NCI-H345 (cell line): Measurements from ENCODE around the gene CNST.
"Not testable (repeated sequence)": the region's sequence is repeated elsewhere in the genome, so short reads cannot be mapped to it uniquely, and the experiment has no call there.

Experiments used
- DNase-seq: peaks from one replicate; lab custom pipeline; 2025; lab: John Stamatoyannopoulos, UW

CNST gene

GRCh38 chr1:246618240-246618808, 52.1 kb downstream of the CNST start:
- no peak for DNase-seq

DNA sequence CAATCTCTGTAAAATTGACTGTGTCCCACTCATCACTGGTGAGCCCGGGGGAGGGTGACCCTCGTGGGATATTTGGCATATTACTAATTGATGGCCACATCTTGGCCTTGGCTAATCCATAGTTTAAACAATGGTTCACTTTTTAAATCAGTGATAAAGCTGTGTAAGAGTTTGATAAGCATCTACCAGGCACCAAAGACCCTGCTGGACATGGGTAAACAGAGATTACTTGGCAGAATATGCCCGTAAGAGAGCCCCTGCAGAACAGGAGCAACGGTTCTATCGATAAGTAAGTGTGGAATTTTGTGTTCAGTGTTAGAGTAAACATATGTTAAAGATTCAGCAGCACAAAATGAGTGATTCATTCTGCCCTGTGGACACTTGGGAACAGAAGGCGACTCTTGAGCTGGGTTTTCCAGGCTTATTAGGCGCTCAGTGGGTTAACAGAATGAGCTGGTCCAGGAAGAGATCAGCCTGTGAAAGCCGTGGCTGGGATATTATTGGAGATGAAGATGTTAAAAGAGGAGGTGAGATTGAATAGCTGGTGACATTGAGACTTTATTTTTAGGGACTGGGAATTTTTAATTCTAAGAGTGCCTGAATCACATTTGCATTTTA, 55.9 kb downstream of the CNST start:
- DNase-seq = no peak

DNA sequence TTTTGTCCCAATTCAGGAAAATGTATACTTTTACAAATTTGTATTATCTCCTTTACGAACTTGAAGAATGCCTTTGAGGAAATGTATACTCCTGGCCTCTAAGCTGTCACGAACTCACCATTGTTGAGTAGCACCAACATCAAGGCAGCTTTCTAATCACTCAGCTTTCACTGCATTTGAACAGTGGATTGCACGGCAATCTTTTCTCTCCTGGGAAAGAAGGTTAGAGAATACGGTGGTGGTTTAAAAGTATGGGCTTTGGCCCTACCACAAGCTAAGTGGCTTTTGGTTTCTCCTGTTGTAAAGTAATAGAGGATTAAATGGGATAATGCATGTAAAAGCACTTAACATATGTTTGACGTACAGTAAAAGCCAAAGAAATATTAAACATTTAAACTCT, 57.8 kb downstream of the CNST start:
- DNase-seq = no peak

DNA sequence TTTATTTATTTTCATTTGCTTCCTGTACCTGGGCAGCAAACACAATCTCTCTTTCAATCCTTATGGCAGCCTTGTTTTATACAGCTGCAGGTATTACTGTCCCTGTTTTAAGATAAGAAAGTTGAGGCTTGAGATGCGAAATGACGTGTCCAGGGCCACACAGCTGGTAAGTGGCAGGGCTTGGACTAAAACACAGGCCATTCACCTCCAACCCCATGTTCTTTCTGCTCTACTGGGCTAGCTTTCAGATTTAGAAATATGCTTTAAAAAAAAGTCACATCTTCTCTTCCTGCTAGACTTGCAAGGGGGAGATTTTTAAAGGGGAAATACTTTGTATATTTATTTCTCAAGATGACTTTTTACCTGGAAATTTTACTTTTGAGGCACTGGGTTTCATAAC, 62.8 kb downstream of the CNST start:
- DNase-seq = no peak

GRCh38 chr1:246629976-246630375, 63.7 kb downstream of the CNST start:
- no peak for DNase-seq

DNA sequence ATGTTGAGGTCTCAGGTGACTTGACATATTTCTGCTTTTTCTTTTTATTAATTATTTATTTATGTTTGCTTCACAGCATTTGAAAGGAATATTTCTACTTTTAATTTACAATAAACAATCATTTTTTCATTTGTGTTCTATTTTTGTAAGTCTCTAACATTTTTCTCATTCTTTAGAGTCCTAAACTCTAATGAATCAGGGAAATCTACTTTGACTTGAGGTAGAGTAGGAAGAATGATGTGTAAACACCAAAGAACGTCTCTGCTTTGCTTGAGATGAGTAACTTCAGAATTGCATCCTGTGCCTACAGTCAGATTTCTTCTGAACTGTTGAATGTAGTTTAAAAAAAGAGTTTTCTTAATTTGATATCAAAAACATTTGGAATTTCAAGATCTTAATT, 65.2 kb downstream of the CNST start:
- no peak for DNase-seq

DNA sequence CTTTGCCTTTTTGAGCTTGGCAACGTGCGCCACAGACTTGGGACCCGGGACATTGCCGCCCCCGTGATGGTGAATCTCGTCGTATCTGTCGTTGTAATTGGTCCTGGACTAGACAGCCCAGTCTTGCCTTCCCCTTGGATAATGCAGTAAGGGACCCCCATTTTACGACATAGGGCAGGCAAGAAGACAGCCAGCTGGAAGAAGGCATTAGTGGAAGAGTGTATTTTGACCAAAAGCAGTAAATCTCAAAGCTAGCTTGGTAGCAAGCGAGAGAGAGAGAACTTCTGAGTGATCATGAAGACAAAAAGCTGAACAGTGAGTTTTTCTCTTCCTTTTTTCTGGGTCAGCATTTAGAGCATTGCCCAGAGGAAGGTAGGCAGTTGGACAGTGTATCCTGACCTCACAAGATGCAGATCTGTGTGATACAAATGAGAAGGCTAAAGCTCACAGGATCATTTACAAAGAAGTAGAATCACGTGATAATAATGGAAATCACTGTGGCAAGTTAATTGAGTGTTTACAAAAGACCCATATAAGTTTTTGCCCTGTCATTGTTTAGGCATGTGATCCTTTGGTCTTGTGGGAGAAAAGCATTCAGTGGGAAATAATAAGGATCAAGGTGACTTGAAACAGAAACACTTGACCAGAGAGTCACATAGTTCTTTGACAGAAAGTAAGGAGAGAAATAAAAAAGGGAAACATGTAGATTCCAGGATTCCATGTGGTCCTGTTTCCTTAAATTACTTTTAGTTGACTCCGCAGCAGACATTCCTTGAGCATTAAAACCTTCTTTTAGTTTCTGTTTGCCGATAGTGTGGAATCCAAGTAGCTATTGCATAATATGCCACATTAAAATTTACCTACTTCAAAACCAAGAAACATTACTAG, 66.3 kb downstream of the CNST start:
- no peak for DNase-seq

GRCh38 chr1:246634659-246635058, 68.4 kb downstream of the CNST start:
- not testable (repeated sequence) for DNase-seq

GRCh38 chr1:246638941-246639655, 72.8 kb downstream of the CNST start:
- no peak for DNase-seq

GRCh38 chr1:246639732-246640131, 73.5 kb downstream of the CNST start:
- DNase-seq = no peak

GRCh38 chr1:246640747-246641146, 74.5 kb downstream of the CNST start:
- DNase-seq = no peak

GRCh38 chr1:246641394-246641793, 75.1 kb downstream of the CNST start:
- DNase-seq = no peak

- DNase-seq = no peak
Observed at GRCh38 chr1:246642719-246643118, 76.5 kb downstream of the CNST start.

- DNase-seq = peak; percentile 4
Observed at GRCh38 chr1:246647113-246647512, 80.9 kb downstream of the CNST start.

GRCh38 chr1:246647513-246647912, 81.3 kb downstream of the CNST start:
- no peak for DNase-seq

DNA sequence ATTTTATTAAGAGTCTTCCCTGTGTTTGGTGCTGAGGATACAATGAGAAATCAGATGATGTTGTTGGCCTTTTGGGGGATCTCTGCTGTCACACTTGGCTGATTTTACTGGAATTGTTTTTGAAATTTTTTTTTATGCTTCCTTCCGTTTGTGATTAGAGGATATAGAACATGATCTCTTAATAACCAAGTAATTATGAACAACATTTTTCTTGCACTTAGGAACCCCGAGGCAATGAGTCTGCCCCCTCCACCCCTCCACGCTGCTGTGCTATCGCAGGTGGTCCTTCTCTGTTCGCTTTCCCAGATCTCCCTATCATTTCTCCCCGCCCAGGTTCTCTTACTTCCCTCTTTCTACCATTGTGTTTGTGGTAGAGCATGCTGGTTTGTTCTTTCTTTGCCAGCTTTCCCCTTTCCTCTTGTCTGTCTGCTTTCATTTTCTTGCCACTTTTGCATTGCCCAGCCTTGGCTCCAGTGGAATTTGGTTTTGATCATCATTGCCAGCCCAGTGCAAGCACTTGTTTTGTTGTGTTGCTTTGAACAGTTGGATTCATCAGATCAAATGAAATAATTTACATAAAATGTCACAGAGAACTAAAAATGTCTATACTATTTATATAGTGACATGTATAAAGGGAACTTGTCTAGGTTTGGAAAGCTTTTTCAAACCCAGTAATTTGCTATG, 84.9 kb downstream of the CNST start:
- no peak for DNase-seq

GRCh38 chr1:246658567-246658966, 92.3 kb downstream of the CNST start:
- DNase-seq = no peak

GRCh38 chr1:246659594-246660140, 93.4 kb downstream of the CNST start:
- no peak for DNase-seq

DNA sequence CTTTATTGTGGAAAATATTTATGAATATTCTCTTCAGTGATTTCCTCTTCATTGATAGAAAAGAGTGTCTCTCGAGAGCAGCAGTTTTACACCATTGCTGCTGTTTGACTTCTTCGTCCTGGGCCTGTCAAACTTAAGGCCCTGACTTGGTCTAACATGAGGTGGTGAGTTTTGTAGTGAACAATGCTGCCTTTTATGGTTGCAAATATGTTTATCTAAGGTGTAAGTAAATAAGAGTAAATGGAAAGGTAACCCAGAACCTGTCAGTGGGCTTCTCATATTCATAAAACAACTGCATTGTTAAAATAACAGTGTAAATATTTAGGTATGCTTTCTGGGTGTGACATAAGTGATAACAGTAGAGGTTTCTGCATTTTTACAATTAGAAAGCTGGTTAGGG, 95.2 kb downstream of the CNST start:
- no peak for DNase-seq

DNA sequence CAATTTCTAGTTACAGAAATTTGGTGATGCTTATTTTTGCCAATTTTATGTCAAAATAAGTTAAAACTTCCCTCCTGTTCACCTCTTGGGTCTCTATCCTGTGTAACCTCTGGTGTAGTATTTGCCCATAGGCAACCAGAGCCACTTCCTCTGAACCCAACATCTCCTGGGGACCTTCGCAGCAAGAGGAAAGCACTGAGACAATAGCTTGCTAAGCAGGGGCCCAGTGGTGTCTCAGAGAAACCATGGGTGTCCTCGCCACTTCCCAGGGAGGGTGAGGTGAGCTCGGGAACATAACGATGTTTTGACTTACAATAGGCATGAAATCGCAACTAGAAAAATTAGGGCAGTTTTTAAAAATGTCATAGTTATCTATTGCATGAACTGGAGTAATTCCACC, 101.5 kb downstream of the CNST start:
- DNase-seq = no peak

GRCh38 chr1:246669659-246670058, 103.4 kb downstream of the CNST start:
- DNase-seq = no peak

DNA sequence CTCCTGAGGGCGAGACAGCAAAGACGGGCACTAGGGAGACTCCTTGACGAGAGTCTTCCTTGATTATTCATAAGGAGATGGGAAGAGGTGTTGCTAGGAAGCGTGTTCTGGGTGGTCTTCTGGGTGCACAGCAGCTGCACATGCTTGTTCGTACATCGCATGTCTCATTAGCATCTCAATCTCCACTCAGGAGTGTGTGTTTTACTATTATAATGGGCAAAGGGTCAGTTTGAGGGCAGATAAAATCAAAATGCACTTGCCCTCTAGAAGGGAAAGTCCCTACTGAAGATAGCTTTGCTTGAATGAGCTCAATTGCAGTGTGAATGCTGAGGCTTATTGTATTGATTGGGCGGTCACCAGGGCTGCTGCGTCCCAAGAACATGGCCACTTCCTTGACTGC, 107.8 kb downstream of the CNST start:
- no peak for DNase-seq
